ENCODE results near the gene SIKE1.
A peak's percentile ranks its signal among the peaks of the same experiment; 100 is the strongest.

SIKE1 gene

DNA sequence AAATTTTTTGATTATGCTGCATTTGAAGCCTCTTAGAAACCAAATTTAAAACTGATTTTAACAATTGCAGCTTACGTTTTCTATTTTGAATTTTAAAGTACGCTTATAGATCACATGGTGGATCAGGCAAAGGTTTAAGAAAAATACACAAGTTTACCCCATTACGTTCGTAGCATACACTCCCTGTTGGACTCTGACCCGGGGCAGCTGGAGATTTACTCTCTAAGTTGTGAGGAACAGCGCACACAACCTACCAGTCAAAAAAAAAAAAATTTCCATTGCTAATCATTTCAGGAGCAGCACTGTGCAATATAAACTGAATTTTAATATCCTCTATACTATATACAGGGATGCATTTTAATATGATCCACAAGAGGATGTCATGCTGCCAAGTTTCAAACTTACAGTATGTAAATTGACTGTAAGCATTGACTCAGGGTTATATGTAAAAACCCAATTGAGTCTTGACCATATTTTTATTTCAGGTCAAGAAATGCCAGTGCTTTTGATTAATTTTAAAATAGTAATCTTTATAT is 43.1 kb downstream of the SIKE1 start:
- no peak overlapping the region for H3K4me3 ChIP-seq (ENCODE audit: low read depth, low read length)
- H3K36me3 ChIP-seq (replicated peaks) = peaks cover 62% of the 10 kb centered on the region
- TF ChIP-seq, protein P1, sequence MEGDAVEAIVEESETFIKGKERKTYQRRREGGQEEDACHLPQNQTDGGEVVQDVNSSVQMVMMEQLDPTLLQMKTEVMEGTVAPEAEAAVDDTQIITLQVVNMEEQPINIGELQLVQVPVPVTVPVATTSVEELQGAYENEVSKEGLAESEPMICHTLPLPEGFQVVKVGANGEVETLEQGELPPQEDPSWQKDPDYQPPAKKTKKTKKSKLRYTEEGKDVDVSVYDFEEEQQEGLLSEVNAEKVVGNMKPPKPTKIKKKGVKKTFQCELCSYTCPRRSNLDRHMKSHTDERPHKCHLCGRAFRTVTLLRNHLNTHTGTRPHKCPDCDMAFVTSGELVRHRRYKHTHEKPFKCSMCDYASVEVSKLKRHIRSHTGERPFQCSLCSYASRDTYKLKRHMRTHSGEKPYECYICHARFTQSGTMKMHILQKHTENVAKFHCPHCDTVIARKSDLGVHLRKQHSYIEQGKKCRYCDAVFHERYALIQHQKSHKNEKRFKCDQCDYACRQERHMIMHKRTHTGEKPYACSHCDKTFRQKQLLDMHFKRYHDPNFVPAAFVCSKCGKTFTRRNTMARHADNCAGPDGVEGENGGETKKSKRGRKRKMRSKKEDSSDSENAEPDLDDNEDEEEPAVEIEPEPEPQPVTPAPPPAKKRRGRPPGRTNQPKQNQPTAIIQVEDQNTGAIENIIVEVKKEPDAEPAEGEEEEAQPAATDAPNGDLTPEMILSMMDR (IDR thresholded peaks at IDR 0.05; ENCODE audit: low read depth, low read length, missing control alignments) = no peak
- no peaks in the 10 kb centered on the region for H3K27me3 ChIP-seq (replicated peaks)
- no peak for DNase-seq
- in situ Hi-C loops (cut with HindIII; ENCODE audit: low pct_ligation_motif_present, low sequenced_read_pairs) = no loop called here
- H3K27ac ChIP-seq = no peak overlapping the region

DNA sequence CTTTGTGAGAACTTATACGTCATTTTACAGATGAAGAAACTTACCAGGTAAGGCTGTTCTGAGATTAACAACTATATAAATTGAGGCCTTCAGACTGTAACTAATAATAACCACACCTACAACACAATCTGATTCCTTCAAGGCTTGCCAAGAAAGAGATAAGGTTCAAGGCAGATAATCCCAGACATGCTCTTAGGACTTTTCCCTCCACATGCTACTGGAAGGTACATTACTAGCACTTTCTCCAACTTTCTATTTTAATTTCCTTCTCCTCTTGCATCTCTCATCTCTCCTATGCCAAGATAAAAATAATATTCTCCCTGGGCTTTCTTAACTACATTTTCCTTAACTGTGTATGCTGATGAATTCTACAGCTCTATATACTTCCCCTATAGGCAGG is 45.0 kb downstream of the SIKE1 start:
- H3K27ac ChIP-seq = no peak overlapping the region
- H3K27me3 ChIP-seq (replicated peaks) = no peaks in the 10 kb centered on the region
- no peak for DNase-seq
- in situ Hi-C loops (cut with HindIII; ENCODE audit: low pct_ligation_motif_present, low sequenced_read_pairs) = no loop called here
- TF ChIP-seq, protein P1 (IDR thresholded peaks at IDR 0.05; ENCODE audit: low read depth, low read length, missing control alignments) = no peak
- peaks cover 68% of the 10 kb centered on the region for H3K36me3 ChIP-seq (replicated peaks)
- H3K4me3 ChIP-seq (ENCODE audit: low read depth, low read length) = no peak overlapping the region

DNA sequence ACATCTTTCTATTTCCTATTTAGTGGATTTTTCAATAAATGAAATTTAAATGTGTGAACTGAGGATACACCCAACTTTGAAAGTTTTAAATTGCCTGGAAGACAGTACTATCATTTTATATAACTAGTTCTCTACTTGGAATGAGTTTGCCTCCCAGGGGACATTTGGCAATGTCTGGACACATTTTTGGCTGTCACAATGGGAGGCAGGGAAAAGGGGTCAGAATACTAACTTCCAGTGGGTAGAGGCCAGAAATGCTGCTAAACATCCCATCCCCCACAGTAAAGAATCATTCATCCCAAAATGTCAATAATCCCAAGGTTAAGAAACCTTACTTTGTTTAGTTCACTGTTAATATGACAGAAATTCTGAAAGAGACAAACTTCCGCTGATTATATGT is 50.7 kb downstream of the SIKE1 start:
- Histone ChIP-seq H3K27me3 (replicated peaks) (no peaks in the 10 kb centered on the region), H3K36me3 (replicated peaks) (peaks cover 63% of the 10 kb centered on the region), H3K4me3 (ENCODE audit: low read depth, low read length) (no peak overlapping the region), H3K27ac (no peak overlapping the region)
- in situ Hi-C loops (cut with HindIII; ENCODE audit: low pct_ligation_motif_present, low sequenced_read_pairs) = no loop called here
- TF ChIP-seq, protein P1 (IDR thresholded peaks at IDR 0.05; ENCODE audit: low read depth, low read length, missing control alignments) = no peak
- no peak for DNase-seq

DNA sequence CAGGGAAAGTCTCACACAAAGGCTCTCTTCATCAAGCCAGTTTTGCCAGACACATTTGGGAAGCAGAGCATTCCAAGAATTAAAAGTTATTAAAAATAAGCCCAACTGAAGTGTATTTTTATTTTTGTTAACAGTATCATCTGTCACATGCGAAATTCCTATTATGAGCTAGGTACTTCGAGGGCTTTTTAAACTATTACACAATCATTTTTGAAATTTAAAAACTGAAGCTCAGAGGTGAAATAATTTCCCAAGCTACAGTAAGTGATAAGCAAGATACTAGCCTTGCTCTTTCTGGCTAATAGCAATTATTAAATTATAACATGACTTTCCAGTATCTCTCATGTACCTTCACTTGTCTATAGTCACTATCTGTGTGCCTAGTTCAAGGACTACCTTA is 51.9 kb downstream of the SIKE1 start:
- TF ChIP-seq, protein P1 (IDR thresholded peaks at IDR 0.05; ENCODE audit: low read depth, low read length, missing control alignments) = no peak
- Histone ChIP-seq H3K27me3 (replicated peaks) (no peaks in the 10 kb centered on the region), H3K36me3 (replicated peaks) (peaks cover 61% of the 10 kb centered on the region), H3K27ac (no peak overlapping the region), H3K4me3 (ENCODE audit: low read depth, low read length) (no peak overlapping the region)
- DNase-seq = no peak
- in situ Hi-C loops (cut with HindIII; ENCODE audit: low pct_ligation_motif_present, low sequenced_read_pairs) = no loop called here

DNA sequence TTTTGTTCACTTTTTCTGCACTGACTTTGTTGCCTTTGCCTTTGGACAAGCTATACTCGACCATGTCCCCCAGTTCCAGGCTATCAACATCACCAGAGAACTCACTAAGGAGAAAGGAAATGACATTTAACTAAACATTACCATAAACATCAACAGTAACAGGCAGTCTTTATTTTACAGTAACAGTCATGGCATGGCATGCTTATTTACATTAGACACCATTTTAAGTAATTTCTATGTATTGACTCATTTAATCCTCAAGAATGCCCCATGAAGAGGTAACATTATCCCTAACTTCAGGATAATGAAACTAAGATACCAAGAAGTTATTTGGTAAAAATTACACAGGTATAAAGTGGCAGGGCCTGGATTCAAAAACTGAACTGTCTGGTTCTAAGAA is 55.3 kb downstream of the SIKE1 start:
- no peaks in the 10 kb centered on the region for H3K27me3 ChIP-seq (replicated peaks)
- TF ChIP-seq, protein P1 (IDR thresholded peaks at IDR 0.05; ENCODE audit: low read depth, low read length, missing control alignments) = no peak
- H3K4me3 ChIP-seq (ENCODE audit: low read depth, low read length) = no peak overlapping the region
- no peak for DNase-seq
- peaks cover 60% of the 10 kb centered on the region for H3K36me3 ChIP-seq (replicated peaks)
- no peak overlapping the region for H3K27ac ChIP-seq
- in situ Hi-C loops (cut with HindIII; ENCODE audit: low pct_ligation_motif_present, low sequenced_read_pairs) = no loop called here

DNA sequence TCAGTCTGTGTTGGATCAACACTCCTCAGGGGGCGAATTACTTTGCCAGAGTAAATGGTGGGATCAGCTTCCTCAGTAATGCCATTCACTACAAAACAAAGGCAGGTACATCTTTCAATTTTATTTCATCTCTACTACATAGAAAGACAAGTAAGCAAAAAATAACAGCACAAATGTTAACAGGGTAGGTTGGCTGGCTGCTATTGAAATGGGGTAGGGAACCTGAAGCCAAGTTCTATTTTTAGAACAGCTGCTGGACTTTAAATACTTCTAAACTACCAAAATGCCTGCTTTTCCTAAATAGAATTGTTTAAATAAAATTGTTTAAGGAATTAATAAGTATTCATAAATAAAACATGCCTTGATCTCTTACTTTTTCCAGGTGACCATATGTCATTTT is 56.6 kb downstream of the SIKE1 start:
- in situ Hi-C loops (cut with HindIII; ENCODE audit: low pct_ligation_motif_present, low sequenced_read_pairs) = no loop called here
- DNase-seq = no peak
- Histone ChIP-seq H3K4me3 (ENCODE audit: low read depth, low read length) (no peak overlapping the region), H3K36me3 (replicated peaks) (peaks cover 66% of the 10 kb centered on the region), H3K27me3 (replicated peaks) (no peaks in the 10 kb centered on the region), H3K27ac (peak overlapping the region; percentile 55)
- TF ChIP-seq, protein P1 (IDR thresholded peaks at IDR 0.05; ENCODE audit: low read depth, low read length, missing control alignments) = no peak

Data from brain microvascular endothelial cell (primary cell).